Astrocyte (in vitro differentiated cells and primary cell): Measurements from ENCODE around the gene ELANE. TPM values are rescaled to one million over a fixed set of nuclear protein-coding genes. Genes with fewer than 3 reads are reported as not detected.

Source experiments
- DNase-seq: peaks from one replicate; pipeline ENCODE4 v3.0.0-alpha.2; 2010; ENCODE audit warnings: low read depth
- FAIRE-seq: peaks from 2 replicates; lab custom pipeline; 2011; peaks lifted over from hg19 to GRCh38; lab: Jason Lieb, UNC
- H2AFZ ChIP-seq: 2 replicates; pipeline ENCODE4 v1.6.0; 2012; ENCODE audit warnings: low read depth, low read length, inconsistent platforms
- H3K27ac ChIP-seq: 2 replicates; pipeline ENCODE4 v1.5.1; 2011; ENCODE audit warnings: low read depth, low read length, inconsistent platforms
- H3K27me3 ChIP-seq: 2 replicates; pipeline ENCODE4 v1.6.0; 2011; ENCODE audit warnings: low read length, inconsistent platforms; ENCODE audit not compliant: insufficient read depth
- H3K36me3 ChIP-seq: 2 replicates; pipeline ENCODE4 v1.5.1; 2011; ENCODE audit warnings: low read length, inconsistent platforms; ENCODE audit not compliant: insufficient read depth
- H3K4me1 ChIP-seq: 2 replicates; pipeline ENCODE4 v1.5.1; 2011; ENCODE audit warnings: low read length, inconsistent platforms; ENCODE audit not compliant: insufficient read depth
- H3K4me2 ChIP-seq: 2 replicates; pipeline ENCODE4 v1.6.0; 2012; ENCODE audit warnings: low read length, inconsistent platforms
- H3K4me3 ChIP-seq: 2 replicates; pipeline ENCODE4 v1.5.1; 2011; ENCODE audit warnings: low read depth, mild to moderate bottlenecking, low read length, inconsistent platforms; ENCODE audit not compliant: insufficient read depth
- H3K79me2 ChIP-seq: 2 replicates; pipeline ENCODE4 v1.6.0; 2012; ENCODE audit warnings: mild to moderate bottlenecking, low read length, inconsistent platforms; ENCODE audit not compliant: insufficient read depth
- H3K9ac ChIP-seq: 2 replicates; pipeline ENCODE4 v1.6.0; 2012; ENCODE audit warnings: mild to moderate bottlenecking, low read length, inconsistent platforms
- H3K9me3 ChIP-seq: 2 replicates; pipeline ENCODE4 v1.5.1; 2012; ENCODE audit warnings: low read depth, mild to moderate bottlenecking, low read length, inconsistent platforms; ENCODE audit not compliant: insufficient read depth
- H4K20me1 ChIP-seq: 2 replicates; pipeline ENCODE4 v1.6.0; 2012; ENCODE audit warnings: low read length, inconsistent platforms; ENCODE audit not compliant: insufficient read depth
- H3K27ac Mint-ChIP-seq: one replicate; pipeline ENCODE4 v1.8.0; 2021; ENCODE audit warnings: mild to moderate bottlenecking, mixed read lengths; ENCODE audit not compliant: unreplicated experiment
- H3K27me3 Mint-ChIP-seq: one replicate; pipeline ENCODE4 v1.8.0; 2021; ENCODE audit warnings: low read depth, mixed read lengths; ENCODE audit not compliant: unreplicated experiment
- H3K36me3 Mint-ChIP-seq: one replicate; pipeline ENCODE4 v1.8.0; 2021; ENCODE audit warnings: low read depth, mixed read lengths; ENCODE audit not compliant: unreplicated experiment
- H3K4me1 Mint-ChIP-seq: one replicate; pipeline ENCODE4 v1.8.0; 2021; ENCODE audit warnings: low read depth, mixed read lengths; ENCODE audit not compliant: unreplicated experiment
- H3K4me3 Mint-ChIP-seq: one replicate; pipeline ENCODE4 v1.8.0; 2021; ENCODE audit warnings: mild to moderate bottlenecking, moderate library complexity, mixed read lengths; ENCODE audit not compliant: unreplicated experiment
- H3K9me3 Mint-ChIP-seq: one replicate; pipeline ENCODE4 v1.8.0; 2021; ENCODE audit warnings: mild to moderate bottlenecking, mixed read lengths; ENCODE audit not compliant: unreplicated experiment
- CTCF ChIP-seq: IDR thresholded peaks from 2 replicates; pipeline ENCODE4 v1.5.1; 2011; ENCODE audit warnings: low read depth, mild to moderate bottlenecking, inconsistent platforms, low read length, moderate library complexity; ENCODE audit not compliant: insufficient read depth
- EZH2 ChIP-seq: IDR thresholded peaks from 2 replicates; pipeline ENCODE4 v1.6.1; 2012; ENCODE audit warnings: mild to moderate bottlenecking, low read length, inconsistent platforms; ENCODE audit not compliant: insufficient read depth
- total RNA-seq: library from RNA; stranded (reverse); gene quantifications from 2 replicates; pipeline ENCODE4 v1.2.1, GENCODE V29; 2021

ELANE gene
- total RNA-seq, 1 donor from 2014 or later: not detected

- Histone ChIP-seq H3K27ac (no peak overlapping the region), H4K20me1 (peaks cover 99% of the 10 kb centered on the region), H3K79me2 (peaks cover 100% of the 10 kb centered on the region), H3K9ac (peak overlapping the region; percentile 66), H3K4me3 (no peak overlapping the region), H3K4me1 (peaks cover 37% of the 10 kb centered on the region), H3K36me3 (peaks cover 38% of the 10 kb centered on the region), H3K27me3 (no peaks in the 10 kb centered on the region), H3K4me2 (peak overlapping the region; percentile 91), H2AFZ (no peak overlapping the region), H3K9me3 (no peaks in the 10 kb centered on the region)
- FAIRE-seq (no peak), DNase-seq (no peak)
- Mint-ChIP-seq H3K4me3 (no peak overlapping the region), H3K9me3 (no peaks in the 10 kb centered on the region), H3K27ac (peak overlapping the region; percentile 12), H3K27me3 (no peaks in the 10 kb centered on the region), H3K36me3 (peaks cover 15% of the 10 kb centered on the region), H3K4me1 (peaks cover 19% of the 10 kb centered on the region)
- TF ChIP-seq CTCF (no peak), EZH2 (no peak)
Measured at GRCh38 chr19:803099-803561, 49.0 kb upstream of the ELANE start.

GRCh38 chr19:803686-804418 is 48.3 kb upstream of the ELANE start:
- Mint-ChIP-seq H3K27me3 (no peaks in the 10 kb centered on the region), H3K4me3 (no peak overlapping the region), H3K27ac (peak overlapping the region; percentile 26), H3K36me3 (peaks cover 15% of the 10 kb centered on the region), H3K4me1 (peaks cover 19% of the 10 kb centered on the region), H3K9me3 (no peaks in the 10 kb centered on the region)
- no peaks in the 10 kb centered on the region for H3K9me3 ChIP-seq
- no peak overlapping the region for H2AFZ ChIP-seq
- FAIRE-seq: no peak
- TF ChIP-seq CTCF (no peak), EZH2 (no peak)
- H3K27ac ChIP-seq: no peak overlapping the region
- H4K20me1 ChIP-seq: peaks cover 99% of the 10 kb centered on the region
- peaks cover 37% of the 10 kb centered on the region for H3K4me1 ChIP-seq
- DNase-seq: no peak
- H3K4me2 ChIP-seq: no peak overlapping the region
- H3K36me3 ChIP-seq: peaks cover 42% of the 10 kb centered on the region
- peaks cover 99% of the 10 kb centered on the region for H3K79me2 ChIP-seq
- H3K27me3 ChIP-seq: no peaks in the 10 kb centered on the region
- no peak overlapping the region for H3K9ac ChIP-seq
- H3K4me3 ChIP-seq: no peak overlapping the region
